ENCODE results near the gene CNTRL. TPM values are rescaled to one million over a fixed set of nuclear protein-coding genes. Genes with fewer than 3 reads are reported as not detected.

CNTRL gene
- polyA plus RNA-seq, 1 of the 3 experiments (the other 2 are of a cell fraction), result 3.6 TPM

DNA sequence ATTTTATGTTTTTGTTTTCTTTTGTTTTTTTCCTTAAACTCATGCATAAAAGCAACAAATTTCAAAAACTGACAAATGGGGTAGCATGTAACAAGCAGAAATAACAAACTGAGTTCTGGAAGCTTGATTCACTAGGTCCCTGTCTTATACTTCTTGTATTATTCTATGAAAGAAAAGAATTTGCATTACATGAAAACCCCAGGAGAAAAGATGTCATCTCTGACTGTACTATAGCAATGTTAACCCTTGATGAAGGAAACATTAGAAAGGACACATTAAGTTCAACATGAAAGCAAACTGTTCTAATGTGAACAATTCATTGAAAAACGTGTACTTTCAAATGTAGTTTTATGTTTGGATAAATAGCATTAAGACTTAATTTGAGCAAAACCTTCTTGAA lies 117.8 kb downstream of the CNTRL start:
- Histone ChIP-seq H3K27me3 (ENCODE audit: insufficient read depth) (no peaks in the 10 kb centered on the region), H3F3A (replicated peaks; ENCODE audit: insufficient read depth) (peaks cover 25% of the 10 kb centered on the region), H3K9ac (no peak overlapping the region), H3K27ac (ENCODE audit: low read depth in 2 of 2, low read length in 1 of 2) (peak overlapping the region in 1 of 2 experiments; percentile 25; a peak in 1 of 4 replicates), H2AFZ (ENCODE audit: low read depth) (no peak overlapping the region), H3K9me3 (no peaks in the 10 kb centered on the region), H3K9me2 (no peaks in the 10 kb centered on the region), H3K4me3 (ENCODE audit: low read depth in 2 of 2, low read length in 1 of 2) (no peak overlapping the region), H3K4me2 (no peak overlapping the region), H3K4me1 (ENCODE audit: control insufficient read depth in 1 of 2, insufficient read depth in 2 of 2, low read depth in 1 of 2, low read length in 1 of 2) (peaks cover 7 to 39% of the 10 kb centered on the region in 2 experiments; a peak in 3 of 4 replicates), H4K20me1 (ENCODE audit: insufficient read depth) (peaks cover 98% of the 10 kb centered on the region), H3K36me3 (replicated peaks in 1 of 2; ENCODE audit: control insufficient read depth in 1 of 2, insufficient read depth in 2 of 2, low read length in 1 of 2) (peaks cover 11 to 25% of the 10 kb centered on the region in 2 experiments), H3K79me2 (ENCODE audit: insufficient read depth) (peaks cover 100% of the 10 kb centered on the region)
- ChIA-PET POLR2A (interaction anchor here (1.3 kb wide), 1 partner anchor 9 kb away, joined by 3 read pairs; the partner anchor contains the start of gene RAB14), CTCF (interaction anchor here (1.0 kb wide), 1 partner anchor 21 kb away, joined by 3 read pairs; no protein-coding TSS in a partner anchor)
- 77% methylated on average over 1 of the region's 1 CpG for WGBS (ENCODE audit: low lambda C conversion rate)
- no peak for TF ChIP-seq SMC3 (IDR thresholded peaks at IDR 0.05; ENCODE audit: low read depth, low read length)
- TF ChIP-seq FOSL2 (IDR thresholded peaks at IDR 0.05; ENCODE audit: borderline replicate concordance, low read depth), result no peak
- no peak for TF ChIP-seq FOXJ3 (CRISPR knock-in tag; IDR thresholded peaks at IDR 0.05)
- TF ChIP-seq FOXM1 (IDR thresholded peaks at IDR 0.05; ENCODE audit: low read depth), result no peak
- TF ChIP-seq MEF2A (IDR thresholded peaks at IDR 0.05; ENCODE audit: borderline replicate concordance, low read depth), result no peak
- no peak for TF ChIP-seq RCOR1 (IDR thresholded peaks at IDR 0.05; ENCODE audit: low read length)
- TF ChIP-seq, protein P1, sequence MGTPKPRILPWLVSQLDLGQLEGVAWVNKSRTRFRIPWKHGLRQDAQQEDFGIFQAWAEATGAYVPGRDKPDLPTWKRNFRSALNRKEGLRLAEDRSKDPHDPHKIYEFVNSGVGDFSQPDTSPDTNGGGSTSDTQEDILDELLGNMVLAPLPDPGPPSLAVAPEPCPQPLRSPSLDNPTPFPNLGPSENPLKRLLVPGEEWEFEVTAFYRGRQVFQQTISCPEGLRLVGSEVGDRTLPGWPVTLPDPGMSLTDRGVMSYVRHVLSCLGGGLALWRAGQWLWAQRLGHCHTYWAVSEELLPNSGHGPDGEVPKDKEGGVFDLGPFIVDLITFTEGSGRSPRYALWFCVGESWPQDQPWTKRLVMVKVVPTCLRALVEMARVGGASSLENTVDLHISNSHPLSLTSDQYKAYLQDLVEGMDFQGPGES (IDR thresholded peaks at IDR 0.05; ENCODE audit: low read depth, low read length), result no peak
- no peak for TF ChIP-seq CHD2 (IDR thresholded peaks at IDR 0.05; ENCODE audit: low read length, partially characterized antibody)
- no peak for TF ChIP-seq RAD21 (IDR thresholded peaks at IDR 0.05; ENCODE audit: low read length)
- TF ChIP-seq, protein P2, sequence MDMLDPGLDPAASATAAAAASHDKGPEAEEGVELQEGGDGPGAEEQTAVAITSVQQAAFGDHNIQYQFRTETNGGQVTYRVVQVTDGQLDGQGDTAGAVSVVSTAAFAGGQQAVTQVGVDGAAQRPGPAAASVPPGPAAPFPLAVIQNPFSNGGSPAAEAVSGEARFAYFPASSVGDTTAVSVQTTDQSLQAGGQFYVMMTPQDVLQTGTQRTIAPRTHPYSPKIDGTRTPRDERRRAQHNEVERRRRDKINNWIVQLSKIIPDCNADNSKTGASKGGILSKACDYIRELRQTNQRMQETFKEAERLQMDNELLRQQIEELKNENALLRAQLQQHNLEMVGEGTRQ (IDR thresholded peaks at IDR 0.05; ENCODE audit: borderline replicate concordance, low read depth, low read length), result no peak
- TF ChIP-seq, protein P3, sequence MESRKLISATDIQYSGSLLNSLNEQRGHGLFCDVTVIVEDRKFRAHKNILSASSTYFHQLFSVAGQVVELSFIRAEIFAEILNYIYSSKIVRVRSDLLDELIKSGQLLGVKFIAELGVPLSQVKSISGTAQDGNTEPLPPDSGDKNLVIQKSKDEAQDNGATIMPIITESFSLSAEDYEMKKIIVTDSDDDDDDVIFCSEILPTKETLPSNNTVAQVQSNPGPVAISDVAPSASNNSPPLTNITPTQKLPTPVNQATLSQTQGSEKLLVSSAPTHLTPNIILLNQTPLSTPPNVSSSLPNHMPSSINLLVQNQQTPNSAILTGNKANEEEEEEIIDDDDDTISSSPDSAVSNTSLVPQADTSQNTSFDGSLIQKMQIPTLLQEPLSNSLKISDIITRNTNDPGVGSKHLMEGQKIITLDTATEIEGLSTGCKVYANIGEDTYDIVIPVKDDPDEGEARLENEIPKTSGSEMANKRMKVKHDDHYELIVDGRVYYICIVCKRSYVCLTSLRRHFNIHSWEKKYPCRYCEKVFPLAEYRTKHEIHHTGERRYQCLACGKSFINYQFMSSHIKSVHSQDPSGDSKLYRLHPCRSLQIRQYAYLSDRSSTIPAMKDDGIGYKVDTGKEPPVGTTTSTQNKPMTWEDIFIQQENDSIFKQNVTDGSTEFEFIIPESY (IDR thresholded peaks at IDR 0.05; ENCODE audit: borderline replicate concordance, low read depth), result no peak
- no peak for TF ChIP-seq JUND (IDR thresholded peaks at IDR 0.05)
- TF ChIP-seq SIN3A (IDR thresholded peaks at IDR 0.05; ENCODE audit: borderline replicate concordance, low read depth, low read length), result no peak
- TF ChIP-seq, protein P4, sequence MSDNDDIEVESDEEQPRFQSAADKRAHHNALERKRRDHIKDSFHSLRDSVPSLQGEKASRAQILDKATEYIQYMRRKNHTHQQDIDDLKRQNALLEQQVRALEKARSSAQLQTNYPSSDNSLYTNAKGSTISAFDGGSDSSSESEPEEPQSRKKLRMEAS (IDR thresholded peaks at IDR 0.05; ENCODE audit: low read depth), result no peak
- no peak for TF ChIP-seq ELF1 (IDR thresholded peaks at IDR 0.05)
- TF ChIP-seq, protein P5, sequence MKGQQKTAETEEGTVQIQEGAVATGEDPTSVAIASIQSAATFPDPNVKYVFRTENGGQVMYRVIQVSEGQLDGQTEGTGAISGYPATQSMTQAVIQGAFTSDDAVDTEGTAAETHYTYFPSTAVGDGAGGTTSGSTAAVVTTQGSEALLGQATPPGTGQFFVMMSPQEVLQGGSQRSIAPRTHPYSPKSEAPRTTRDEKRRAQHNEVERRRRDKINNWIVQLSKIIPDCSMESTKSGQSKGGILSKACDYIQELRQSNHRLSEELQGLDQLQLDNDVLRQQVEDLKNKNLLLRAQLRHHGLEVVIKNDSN (IDR thresholded peaks at IDR 0.05; ENCODE audit: borderline replicate concordance, low read depth), result no peak
- TF ChIP-seq EZH2phosphoT487 (IDR thresholded peaks at IDR 0.05; ENCODE audit: borderline replicate concordance, low read depth), result no peak
- no peak for DNase-seq
